IPS DF 19.7 (cell line): ENCODE measurements around the gene DHH.
"Not testable (repeated sequence)": the region's sequence is repeated elsewhere in the genome, so short reads cannot be mapped to it uniquely, and the experiment has no call there.

ENCODE experiments used
- DNase-seq: peaks from one replicate; pipeline ENCODE4 v3.0.0-alpha.2; 2013; ENCODE audit warnings: low read depth, low spot score

Gene DHH

DNA sequence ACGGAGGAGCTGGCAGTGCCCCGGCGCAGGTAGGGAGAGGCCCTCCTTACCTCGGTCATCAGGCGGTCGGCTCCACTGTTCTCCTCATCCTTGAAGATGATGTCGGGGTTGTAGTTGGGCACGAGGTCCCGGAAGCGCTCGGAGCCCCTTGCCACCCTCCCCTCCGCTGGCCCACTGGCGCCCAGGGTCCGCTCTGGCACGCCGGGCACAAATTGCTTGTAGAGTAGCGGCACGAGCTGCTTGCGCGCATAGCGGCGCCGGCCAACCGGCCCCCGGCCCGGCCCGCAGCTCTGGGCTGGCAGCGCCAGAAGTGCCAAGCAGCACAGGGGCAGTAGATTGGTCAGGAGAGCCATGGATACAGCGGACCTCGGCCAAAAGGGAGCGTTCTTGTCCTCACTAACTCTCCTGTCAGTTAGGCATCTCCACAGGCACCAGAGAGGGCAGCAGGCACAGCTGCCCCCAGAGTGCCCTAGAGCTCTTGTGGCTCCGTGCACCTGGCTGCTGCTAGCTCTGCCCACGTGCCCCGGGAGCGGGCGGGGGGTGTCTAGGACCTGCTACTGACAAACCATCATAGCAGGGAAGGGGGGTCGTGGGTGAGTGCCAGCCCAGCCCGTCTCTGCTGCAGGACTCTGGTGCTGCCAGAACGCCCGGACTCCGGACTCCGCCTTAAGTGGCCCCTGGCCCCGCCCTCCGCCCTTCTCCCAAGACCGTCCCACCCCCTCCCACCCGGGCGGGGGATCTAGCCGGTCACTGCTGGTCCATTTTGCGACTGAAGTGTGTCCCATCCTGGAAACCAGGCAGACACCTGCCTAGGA lies at the start of gene DHH:
TSS of gene DHH (minus strand) at position 642 of the 815 bp plus-strand sequence. CDS start at position 353, 289 bp downstream.
- DNase-seq, result no peak

DNA sequence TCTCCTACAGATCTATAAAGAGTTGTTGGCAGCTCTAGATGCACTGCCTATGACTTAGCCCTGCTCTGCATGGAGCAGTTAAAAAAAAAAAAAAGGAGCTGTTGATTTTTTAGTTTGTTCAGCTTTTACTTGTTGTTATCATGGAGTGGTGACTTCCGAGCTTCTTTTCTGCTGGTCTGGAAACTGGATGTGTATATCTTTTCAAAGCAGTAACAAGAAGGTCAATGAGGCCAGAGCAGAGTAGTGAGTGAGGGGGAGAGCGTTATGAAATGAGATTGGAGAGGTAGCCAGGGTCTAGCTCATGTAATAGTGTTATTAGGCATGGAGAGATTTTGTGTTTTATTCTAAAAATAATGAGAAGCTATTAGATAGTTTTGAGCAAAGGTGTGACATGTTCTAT lies 49.8 kb upstream of the DHH start:
- DNase-seq, result no peak

DNA sequence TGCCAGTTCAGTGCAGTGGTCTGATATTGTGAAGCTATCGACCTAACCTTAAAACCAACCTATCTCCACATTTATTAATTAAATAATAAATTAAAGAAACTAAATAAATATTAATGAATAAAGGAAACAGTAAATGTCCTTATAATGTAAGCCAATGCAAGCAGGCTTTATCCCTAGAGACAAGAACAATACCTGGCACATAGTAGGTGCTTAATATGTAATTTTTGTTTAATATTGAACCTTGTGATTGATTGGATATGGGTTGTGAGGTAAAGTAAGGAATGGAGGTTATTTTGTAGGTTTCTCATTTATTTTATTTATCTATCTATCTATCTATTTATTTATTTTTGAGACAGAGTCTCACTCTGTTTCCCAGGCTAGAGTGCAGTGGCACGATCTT lies 44.4 kb upstream of the DHH start:
- DNase-seq, result no peak

- DNase-seq, result no peak
Observed at GRCh38 chr12:49138587-49138986, 44.0 kb upstream of the DHH start.

- DNase-seq, result no peak
Observed at GRCh38 chr12:49137476-49137875, 42.9 kb upstream of the DHH start.

DNA sequence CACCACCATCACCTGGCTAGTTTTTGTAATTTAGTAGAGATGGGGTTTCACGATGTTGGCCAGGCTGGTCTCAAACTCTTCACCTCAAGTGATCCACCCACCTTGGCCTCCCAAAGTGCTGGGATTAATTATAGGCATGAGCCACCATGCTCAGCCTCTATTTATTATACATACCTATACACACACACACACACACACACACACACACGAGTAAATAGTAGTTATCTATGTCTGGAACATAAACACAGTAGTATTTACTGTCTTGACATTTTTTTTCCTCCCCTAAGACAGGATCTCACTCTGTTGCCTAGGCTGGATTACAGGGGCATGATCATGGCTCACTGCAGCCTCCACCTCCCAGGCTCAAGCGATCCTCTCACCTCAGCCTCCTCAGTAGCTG lies 42.4 kb upstream of the DHH start:
- not testable (repeated sequence) for DNase-seq

DNA sequence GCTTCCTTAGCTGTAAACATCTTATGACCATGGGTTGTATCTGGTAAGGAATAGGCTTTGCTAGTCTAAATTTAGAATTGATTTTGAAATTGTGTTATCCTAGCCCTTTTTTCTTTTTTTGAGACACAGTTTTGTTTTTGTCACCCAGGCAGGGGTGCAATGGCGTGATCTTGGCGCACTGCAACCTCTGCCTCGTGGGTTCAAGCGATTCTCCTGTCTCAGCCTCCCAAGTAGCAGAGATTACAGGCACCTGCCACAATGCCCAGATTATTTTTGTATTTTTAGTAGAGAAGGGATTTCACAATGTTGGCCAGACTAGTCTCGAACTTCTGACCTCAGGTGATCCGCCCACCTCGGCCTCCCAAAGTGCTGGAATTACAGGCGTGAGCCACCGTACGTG lies 39.0 kb upstream of the DHH start:
- no peak for DNase-seq

- no peak for DNase-seq
Observed at GRCh38 chr12:49133014-49133413, 38.4 kb upstream of the DHH start.

GRCh38 chr12:49131894-49132461 lies 37.4 kb upstream of the DHH start:
- DNase-seq, result no peak

DNA sequence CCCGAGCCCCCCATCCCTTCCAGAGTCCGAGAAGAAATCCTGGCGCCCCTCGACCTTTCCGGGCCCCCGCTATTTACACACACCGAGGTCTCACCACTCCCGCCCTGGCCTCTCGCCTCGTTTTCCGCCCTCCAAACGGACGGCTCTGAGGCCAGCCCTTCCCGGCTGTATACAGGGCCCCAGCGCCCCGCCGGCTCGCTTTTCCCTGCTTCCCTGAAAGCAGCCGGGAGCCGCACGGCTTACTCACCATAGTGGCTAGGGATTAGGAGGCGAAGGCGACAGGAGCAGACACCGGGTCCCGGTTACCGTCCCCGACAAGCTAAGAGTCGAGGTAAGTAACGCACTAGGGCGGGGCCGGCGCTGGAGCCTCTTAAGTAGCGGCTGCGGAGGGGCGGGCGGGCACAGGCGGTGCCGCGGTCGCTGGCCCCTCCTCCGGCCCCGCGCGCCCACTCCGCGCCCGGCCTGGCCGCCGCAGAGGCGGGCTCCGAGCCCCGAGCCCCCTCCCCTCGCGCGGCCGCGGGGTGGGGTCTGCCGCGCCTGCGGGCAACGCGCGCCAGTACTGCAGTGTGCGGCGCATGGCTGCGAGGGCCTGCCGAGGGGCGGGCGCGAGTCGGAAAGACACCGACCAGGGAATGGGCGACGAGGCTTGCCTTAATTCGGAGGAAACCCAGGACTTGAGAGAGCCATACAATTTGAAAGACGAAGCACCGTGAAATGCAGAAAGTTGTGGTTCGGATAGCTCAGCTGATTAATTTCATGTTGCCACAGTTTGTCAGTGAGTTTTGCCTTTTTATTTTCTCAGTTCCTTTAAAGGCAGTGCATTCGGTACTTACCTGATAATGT lies 36.7 kb upstream of the DHH start, which contains the start of gene TUBA1B:
TSS of gene TUBA1B (minus strand) at position 345 of the 843 bp plus-strand sequence. CDS start at position 250, 95 bp downstream.
- DNase-seq, result peak; percentile 45

DNA sequence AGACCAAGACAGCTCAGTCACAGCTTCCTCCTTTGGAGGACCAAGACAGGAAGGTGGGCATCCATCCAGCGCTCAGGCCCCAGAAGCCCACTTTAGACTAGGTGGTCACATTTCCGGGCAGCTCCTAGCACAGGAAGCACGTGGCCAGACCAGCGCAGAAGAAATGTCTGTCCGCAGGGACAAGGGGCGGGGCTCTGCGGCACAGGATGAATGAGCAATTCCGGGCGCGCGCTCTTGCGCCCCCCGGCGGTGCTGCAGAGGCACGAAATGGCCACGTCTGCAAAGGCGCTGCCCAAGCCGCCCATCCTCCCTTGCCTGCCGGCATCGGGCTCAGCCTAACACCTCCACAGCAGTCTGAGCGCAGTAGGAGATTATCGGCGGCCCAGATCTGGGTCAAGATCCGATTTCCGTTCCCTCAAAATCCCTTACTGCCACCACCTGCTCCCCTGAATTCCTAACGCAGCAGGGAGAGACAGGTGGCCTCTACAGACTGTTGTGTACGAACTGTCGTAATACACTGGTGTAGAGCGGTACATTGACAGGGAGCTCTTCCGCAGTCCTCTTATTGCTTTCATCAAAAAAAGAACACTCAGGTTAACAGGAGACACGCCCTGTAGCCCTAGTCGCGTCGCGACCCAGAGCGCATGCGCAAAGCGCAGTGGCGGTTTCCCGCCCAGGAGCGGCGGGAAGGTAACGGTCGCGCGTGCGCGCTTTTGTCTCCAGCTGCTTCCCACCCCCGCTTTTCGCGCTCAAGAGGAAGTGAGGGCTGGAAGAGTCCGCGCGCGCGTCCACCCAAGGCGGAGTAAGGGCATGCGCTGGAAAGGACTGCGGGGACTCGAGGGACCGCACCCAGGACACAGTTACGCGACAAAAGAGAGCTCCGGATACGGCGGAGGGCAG lies 35.8 kb upstream of the DHH start:
- peak; percentile 69 for DNase-seq

DNA sequence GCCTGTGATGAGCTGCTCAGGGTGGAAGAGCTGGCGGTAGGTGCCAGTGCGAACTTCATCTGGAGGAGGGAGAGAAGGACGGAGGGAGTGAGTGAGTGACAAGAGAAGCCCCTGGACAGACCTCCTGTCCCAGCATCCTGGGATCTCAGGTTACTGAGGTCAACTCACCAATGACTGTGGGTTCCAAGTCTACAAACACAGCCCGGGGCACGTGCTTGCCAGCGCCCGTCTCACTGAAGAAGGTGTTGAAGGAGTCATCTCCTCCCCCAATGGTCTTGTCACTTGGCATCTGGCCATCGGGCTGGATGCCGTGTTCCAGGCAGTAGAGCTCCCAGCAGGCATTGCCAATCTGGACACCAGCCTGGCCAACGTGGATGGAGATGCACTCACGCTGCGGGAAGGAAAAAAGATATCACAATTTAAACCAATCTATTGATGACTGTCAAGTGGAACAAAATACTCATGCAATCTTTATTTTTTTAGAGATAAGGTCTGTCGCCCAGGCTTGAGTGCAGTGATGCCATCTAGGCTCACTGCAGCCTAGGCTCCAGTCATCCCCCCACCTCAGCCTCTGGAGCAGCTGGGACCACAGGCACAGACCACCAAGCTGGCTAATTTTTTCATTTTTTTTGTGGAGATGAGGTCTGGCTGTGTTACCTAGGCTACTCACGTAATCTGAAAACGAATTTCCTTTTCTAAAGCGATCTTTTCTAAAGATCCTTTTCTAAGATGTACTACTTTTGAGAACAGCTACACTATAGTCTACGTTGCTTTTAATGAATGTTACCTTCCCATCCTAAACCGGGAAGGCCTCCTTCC lies 34.9 kb upstream of the DHH start:
- DNase-seq, result no peak

DNA sequence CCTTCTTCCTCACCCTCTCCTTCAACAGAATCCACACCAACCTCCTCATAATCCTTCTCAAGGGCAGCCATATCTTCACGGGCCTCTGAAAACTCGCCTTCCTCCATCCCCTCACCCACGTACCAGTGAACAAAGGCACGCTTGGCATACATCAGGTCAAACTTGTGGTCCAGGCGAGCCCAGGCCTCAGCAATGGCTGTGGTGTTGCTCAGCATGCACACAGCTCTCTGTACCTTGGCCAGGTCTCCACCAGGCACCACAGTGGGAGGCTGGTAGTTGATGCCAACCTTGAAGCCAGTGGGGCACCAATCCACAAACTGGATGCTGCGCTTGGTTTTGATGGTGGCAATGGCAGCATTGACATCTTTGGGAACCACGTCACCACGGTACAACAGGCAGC lies 33.4 kb upstream of the DHH start:
- not testable (repeated sequence) for DNase-seq

DNA sequence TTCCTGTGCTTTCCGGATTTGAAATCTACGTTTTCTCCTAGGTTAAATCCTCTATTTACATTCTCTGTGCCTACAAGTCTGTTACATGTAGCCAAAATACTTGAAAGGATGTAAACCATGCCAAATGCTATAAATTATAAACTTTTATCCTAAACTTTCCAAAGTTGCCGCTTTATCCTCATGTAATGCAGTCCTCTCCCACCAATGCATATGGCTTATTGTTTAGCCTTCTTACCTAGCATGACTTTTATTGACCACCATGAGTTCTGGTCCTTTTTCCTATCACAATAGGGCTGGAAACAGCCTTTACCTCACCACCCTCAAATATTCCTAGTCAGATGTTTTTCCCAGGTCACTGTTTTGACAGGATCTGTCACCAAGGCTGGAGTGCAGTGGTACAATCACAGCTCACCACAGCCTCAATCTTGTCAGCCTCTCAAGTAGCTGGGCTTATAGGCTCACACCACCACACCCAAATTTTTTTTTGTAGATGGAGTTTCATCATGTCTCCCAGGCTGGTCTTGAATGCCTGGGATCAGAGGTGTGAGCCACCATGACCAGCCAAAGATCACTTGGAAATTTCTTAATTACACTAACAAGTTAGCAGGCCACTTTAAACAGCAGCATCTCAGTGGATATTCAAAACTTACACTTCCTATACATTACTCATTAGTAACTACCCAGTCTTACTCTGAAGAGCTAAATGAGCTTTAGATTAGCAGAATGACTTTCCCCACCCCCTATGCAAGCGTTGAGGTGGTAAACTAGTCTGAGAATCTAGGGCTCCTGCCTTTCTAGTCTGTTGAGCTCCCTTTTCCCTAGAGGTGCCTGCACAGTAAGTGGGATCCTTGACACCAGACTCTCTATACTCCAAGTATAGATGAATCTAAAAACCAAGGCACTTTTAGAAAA lies 32.5 kb upstream of the DHH start:
- no peak for DNase-seq

GRCh38 chr12:49121047-49121696 lies 26.6 kb upstream of the DHH start:
- peak; percentile 30 for DNase-seq

DNA sequence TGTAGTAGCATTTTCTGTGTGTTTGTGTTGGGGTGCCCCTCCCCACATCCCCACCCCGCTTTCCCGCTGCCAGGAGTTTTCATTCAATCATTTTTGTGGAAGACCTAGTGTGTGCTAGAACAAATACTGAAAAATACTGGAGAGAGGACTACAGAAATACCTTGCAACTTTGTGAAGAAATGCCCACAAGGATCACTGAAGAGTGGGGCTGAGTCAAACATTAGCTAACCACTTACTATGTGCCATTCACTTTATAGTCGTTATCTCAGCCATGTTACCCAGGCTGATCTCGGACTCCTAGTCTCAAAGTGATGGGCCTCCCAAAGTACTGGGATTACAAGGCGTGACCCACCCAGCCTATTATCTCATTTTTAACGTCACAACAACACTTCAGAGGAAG lies 16.6 kb upstream of the DHH start:
- no peak for DNase-seq

DNA sequence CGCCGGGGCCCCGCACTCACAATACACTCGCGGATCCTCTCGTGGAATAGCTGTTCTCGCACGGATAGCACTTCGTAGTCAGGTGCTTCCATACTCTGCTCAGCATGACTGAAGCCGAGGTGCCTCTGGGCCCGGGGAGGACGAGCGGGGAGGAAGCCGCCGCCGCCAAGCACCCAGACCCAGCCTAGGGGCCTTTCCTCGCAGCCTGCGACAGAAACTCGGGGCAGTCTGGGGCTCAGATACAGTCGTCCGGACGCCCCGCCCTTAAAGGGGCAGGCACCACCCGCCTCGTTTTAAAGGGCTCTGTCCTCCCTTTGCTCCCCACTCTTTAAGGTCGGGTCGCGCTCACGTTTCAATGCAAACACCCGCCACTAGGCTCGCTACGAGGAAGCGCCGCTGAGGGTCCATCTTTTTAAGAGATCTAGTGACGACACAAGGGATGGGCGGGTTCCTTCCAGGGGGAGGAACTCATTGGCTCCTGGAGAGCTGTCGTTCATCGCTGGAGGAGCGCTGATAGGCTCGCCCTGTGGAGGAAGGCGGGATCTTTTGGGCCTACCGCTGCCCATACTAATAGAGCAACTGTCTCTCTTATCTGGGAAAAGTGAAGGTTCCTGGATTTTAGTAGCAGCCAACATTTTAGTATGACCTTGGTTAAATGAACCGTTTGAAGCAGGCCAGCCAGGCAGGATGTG lies 16.0 kb upstream of the DHH start, which contains the start of gene LMBR1L:
TSS of gene LMBR1L (minus strand) at position 384 of the 692 bp plus-strand sequence. CDS start at position 92, 292 bp downstream.
- peak; percentile 90 for DNase-seq
